ENCODE measurements around the gene CLCN3.

- TF ChIP-seq RBFOX2 (IDR thresholded peaks at IDR 0.05; ENCODE audit: low read depth, low read length) (no peak), RAD21 (CRISPR knock-in tag; IDR thresholded peaks at IDR 0.05) (no peak), SP5 (CRISPR knock-in tag; IDR thresholded peaks at IDR 0.05; ENCODE audit: borderline replicate concordance, low read depth) (no peak), HIVEP1 (CRISPR knock-in tag; IDR thresholded peaks at IDR 0.05) (no peak), CREB1 (IDR thresholded peaks at IDR 0.05) (no peak), CREB1 (CRISPR knock-in tag; IDR thresholded peaks at IDR 0.05) (no peak), TAF1 (CRISPR knock-in tag; IDR thresholded peaks at IDR 0.05) (no peak)
- TF ChIP-seq, protein P1, sequence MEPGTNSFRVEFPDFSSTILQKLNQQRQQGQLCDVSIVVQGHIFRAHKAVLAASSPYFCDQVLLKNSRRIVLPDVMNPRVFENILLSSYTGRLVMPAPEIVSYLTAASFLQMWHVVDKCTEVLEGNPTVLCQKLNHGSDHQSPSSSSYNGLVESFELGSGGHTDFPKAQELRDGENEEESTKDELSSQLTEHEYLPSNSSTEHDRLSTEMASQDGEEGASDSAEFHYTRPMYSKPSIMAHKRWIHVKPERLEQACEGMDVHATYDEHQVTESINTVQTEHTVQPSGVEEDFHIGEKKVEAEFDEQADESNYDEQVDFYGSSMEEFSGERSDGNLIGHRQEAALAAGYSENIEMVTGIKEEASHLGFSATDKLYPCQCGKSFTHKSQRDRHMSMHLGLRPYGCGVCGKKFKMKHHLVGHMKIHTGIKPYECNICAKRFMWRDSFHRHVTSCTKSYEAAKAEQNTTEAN (CRISPR knock-in tag; conservative IDR thresholded peaks at IDR 0.05) = no peak
- TF ChIP-seq, protein P2, sequence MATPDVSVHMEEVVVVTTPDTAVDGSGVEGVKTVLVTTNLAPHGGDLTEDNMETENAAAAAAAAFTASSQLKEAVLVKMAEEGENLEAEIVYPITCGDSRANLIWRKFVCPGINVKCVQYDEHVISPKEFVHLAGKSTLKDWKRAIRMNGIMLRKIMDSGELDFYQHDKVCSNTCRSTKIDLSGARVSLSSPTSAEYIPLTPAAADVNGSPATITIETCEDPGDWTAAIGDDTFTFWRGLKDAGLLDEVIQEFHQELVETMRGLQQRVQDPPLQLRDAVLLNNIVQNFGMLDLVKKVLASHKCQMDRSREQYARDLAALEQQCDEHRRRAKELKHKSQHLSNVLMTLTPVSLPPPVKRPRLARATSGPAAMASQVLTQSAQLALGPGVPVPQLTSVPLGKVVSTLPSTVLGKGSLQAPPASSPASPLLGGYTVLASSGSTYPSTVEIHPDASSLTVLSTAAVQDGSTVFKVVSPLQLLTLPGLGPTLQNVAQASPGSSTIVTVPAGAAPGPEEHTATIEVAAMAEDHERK (CRISPR knock-in tag; IDR thresholded peaks at IDR 0.05; ENCODE audit: low read depth) = no peak
Measured at GRCh38 chr4:169715826-169716225, 95.4 kb downstream of the CLCN3 start.

Measured in HepG2 (cell line).